Ovary (tissue), 3 donors: Measurements from ENCODE around the gene TSKU.
"Not testable (repeated sequence)": the region's sequence is repeated elsewhere in the genome, so short reads cannot be mapped to it uniquely, and the experiment has no call there.

Experiments
- CTCF ChIP-seq, 3 donors: fragments of 450-650 bp in 2 of 3; fragments of 200-600 bp in 1 of 3; IDR thresholded peaks; one replicate each; pipeline versions ENCODE4 v1.5.1 to v1.8.0; 2016 to 2022; ENCODE audit warnings: antibody characterized with exemption in 3 of 3, mild to moderate bottlenecking in 1 of 3
- EP300 ChIP-seq: sonication (generic); formaldehyde crosslinking; IDR thresholded peaks from one replicate; pipeline ENCODE4 v1.6.1; 2017; ENCODE audit warnings: antibody characterized with exemption
- POLR2A ChIP-seq: fragments of 450-650 bp; IDR thresholded peaks from one replicate; pipeline ENCODE4 v1.6.1; 2017; ENCODE audit warnings: antibody characterized with exemption, mild to moderate bottlenecking, moderate library complexity
- donor health status: DM: no; HTN: no; CAD: no.

- TF ChIP-seq CTCF (IDR thresholded peaks at IDR 0.05); POLR2A; EP300: not testable (repeated sequence)
These were observed 43.8 kb downstream of the TSKU start for GRCh38 chr11:76827005-76827404.
